ENCODE data around the gene VIP. TPM values are rescaled to one million over a fixed set of nuclear protein-coding genes. Genes with fewer than 3 reads are reported as not detected.

VIP gene
- total and polyA plus RNA-seq, 2 experiments from 2014 or later: 0.32 TPM; not detected in 1

GRCh38 chr6:152726313-152726712 lies 24.3 kb upstream of the VIP start:
- WGBS, 2 experiments (ENCODE audit: low coverage in 1 of 2, low lambda C conversion rate in 2 of 2, missing lambda C conversion rate in 2 of 2): 42 to 50% methylated on average over 4 of the region's 4 CpGs
- peaks cover 15% of the 10 kb centered on the region for H3F3A ChIP-seq (ENCODE audit: insufficient read depth)
- no peak for TF ChIP-seq EZH2 (IDR thresholded peaks at IDR 0.05; ENCODE audit: insufficient read depth, poor library complexity, severe bottlenecking)
- TF ChIP-seq EZH2phosphoT487 (IDR thresholded peaks at IDR 0.05; ENCODE audit: insufficient read depth, low read depth): no peak
- H3K9me3 ChIP-seq (ENCODE audit: low read depth): no peaks in the 10 kb centered on the region
- in situ Hi-C loops (cut with MboI): no loop called here
- no peaks in the 10 kb centered on the region; the same call in 1 of the 2 replicates for H3K9me2 ChIP-seq (ENCODE audit: insufficient read depth)
- H3K27ac ChIP-seq: no peak overlapping the region
- no peak for DNase-seq
- H3K4me2 ChIP-seq (ENCODE audit: unreplicated experiment): no peak overlapping the region
- H3K36me3 ChIP-seq (ENCODE audit: low read depth): no peaks in the 10 kb centered on the region
- H2AFZ ChIP-seq: no peak overlapping the region
- no peak overlapping the region for H3K4me3 ChIP-seq
- no peaks in the 10 kb centered on the region for H4K20me1 ChIP-seq (ENCODE audit: insufficient read depth)
- peaks cover 22% of the 10 kb centered on the region for H3K4me1 ChIP-seq (ENCODE audit: insufficient read depth)
- no peaks in the 10 kb centered on the region for H3K27me3 ChIP-seq (replicated peaks; ENCODE audit: insufficient read depth)
- H3K79me2 ChIP-seq (ENCODE audit: insufficient read depth): no peaks in the 10 kb centered on the region
- H3K9ac ChIP-seq: no peak overlapping the region

GRCh38 chr6:152727507-152727906 lies 23.1 kb upstream of the VIP start:
- H3K27ac ChIP-seq: no peak overlapping the region
- no peak overlapping the region for H3K9ac ChIP-seq
- H3K79me2 ChIP-seq (ENCODE audit: insufficient read depth): no peaks in the 10 kb centered on the region
- H3K4me2 ChIP-seq (ENCODE audit: unreplicated experiment): no peak overlapping the region
- no peak overlapping the region for H2AFZ ChIP-seq
- H3K36me3 ChIP-seq (ENCODE audit: low read depth): no peaks in the 10 kb centered on the region
- no peak for DNase-seq
- H3K4me3 ChIP-seq: no peak overlapping the region
- no peaks in the 10 kb centered on the region; the same call in 1 of the 2 replicates for H3K9me2 ChIP-seq (ENCODE audit: insufficient read depth)
- TF ChIP-seq EZH2 (IDR thresholded peaks at IDR 0.05; ENCODE audit: insufficient read depth, poor library complexity, severe bottlenecking): no peak
- 79 to 82% methylated on average over 3 of the region's 3 CpGs for WGBS, 2 experiments (ENCODE audit: low coverage in 1 of 2, low lambda C conversion rate in 2 of 2, missing lambda C conversion rate in 2 of 2)
- no peaks in the 10 kb centered on the region for H3K9me3 ChIP-seq (ENCODE audit: low read depth)
- H3K4me1 ChIP-seq (ENCODE audit: insufficient read depth): peaks cover 13% of the 10 kb centered on the region
- H3K27me3 ChIP-seq (replicated peaks; ENCODE audit: insufficient read depth): no peaks in the 10 kb centered on the region
- in situ Hi-C loops (cut with MboI): no loop called here
- peaks cover 15% of the 10 kb centered on the region for H3F3A ChIP-seq (ENCODE audit: insufficient read depth)
- no peaks in the 10 kb centered on the region for H4K20me1 ChIP-seq (ENCODE audit: insufficient read depth)

- Histone ChIP-seq H3F3A (ENCODE audit: insufficient read depth) (no peaks in the 10 kb centered on the region), H3K27ac (no peak overlapping the region)
These were observed 16.0 kb upstream of the VIP start for GRCh38 chr6:152734630-152735029.

GRCh38 chr6:152736687-152737273 lies 13.8 kb upstream of the VIP start:
- Histone ChIP-seq H4K20me1 (ENCODE audit: insufficient read depth) (no peaks in the 10 kb centered on the region), H3K4me3 (no peak overlapping the region), H3K9me2 (ENCODE audit: insufficient read depth) (no peaks in the 10 kb centered on the region), H3K4me1 (ENCODE audit: insufficient read depth) (no peaks in the 10 kb centered on the region), H3K4me2 (ENCODE audit: unreplicated experiment) (no peak overlapping the region), H3K27ac (no peak overlapping the region), H3K79me2 (ENCODE audit: insufficient read depth) (no peaks in the 10 kb centered on the region), H3K9ac (no peak overlapping the region), H3K9me3 (ENCODE audit: low read depth) (no peaks in the 10 kb centered on the region), H2AFZ (no peak overlapping the region), H3K36me3 (ENCODE audit: low read depth) (no peaks in the 10 kb centered on the region), H3F3A (ENCODE audit: insufficient read depth) (no peaks in the 10 kb centered on the region), H3K27me3 (replicated peaks; ENCODE audit: insufficient read depth) (no peaks in the 10 kb centered on the region)
- in situ Hi-C loops (cut with MboI): no loop called here
- TF ChIP-seq EZH2 (IDR thresholded peaks at IDR 0.05; ENCODE audit: insufficient read depth, poor library complexity, severe bottlenecking): no peak
- TF ChIP-seq EZH2phosphoT487 (IDR thresholded peaks at IDR 0.05; ENCODE audit: insufficient read depth, low read depth): no peak
- no peak for DNase-seq
- WGBS, 2 experiments (ENCODE audit: low coverage in 1 of 2, low lambda C conversion rate in 2 of 2, missing lambda C conversion rate in 2 of 2): 47 to 52% methylated on average over 2 of the region's 2 CpGs

More at GRCh38 chr6:152734630-152735029, 16.0 kb upstream of the VIP start:
- no peaks in the 10 kb centered on the region for H3K4me1 ChIP-seq (ENCODE audit: insufficient read depth)
- H2AFZ ChIP-seq: no peak overlapping the region
- 49 to 57% methylated on average over 2 of the region's 2 CpGs for WGBS, 2 experiments (ENCODE audit: low coverage in 1 of 2, low lambda C conversion rate in 2 of 2, missing lambda C conversion rate in 2 of 2)
- H3K9ac ChIP-seq: no peak overlapping the region
- no peaks in the 10 kb centered on the region for H4K20me1 ChIP-seq (ENCODE audit: insufficient read depth)
- in situ Hi-C loops (cut with MboI): no loop called here
- H3K9me2 ChIP-seq (ENCODE audit: insufficient read depth): no peaks in the 10 kb centered on the region
- DNase-seq: no peak
- H3K27me3 ChIP-seq (replicated peaks; ENCODE audit: insufficient read depth): no peaks in the 10 kb centered on the region
- no peak overlapping the region for H3K4me2 ChIP-seq (ENCODE audit: unreplicated experiment)
- no peak for TF ChIP-seq EZH2 (IDR thresholded peaks at IDR 0.05; ENCODE audit: insufficient read depth, poor library complexity, severe bottlenecking)
- H3K36me3 ChIP-seq (ENCODE audit: low read depth): no peaks in the 10 kb centered on the region
- no peak overlapping the region for H3K4me3 ChIP-seq
- H3K9me3 ChIP-seq (ENCODE audit: low read depth): no peaks in the 10 kb centered on the region
- H3K79me2 ChIP-seq (ENCODE audit: insufficient read depth): no peaks in the 10 kb centered on the region

All from GM23248 (cell line).